ENCODE measurements around the gene STAG1. TPM values are rescaled to one million over a fixed set of nuclear protein-coding genes. Genes with fewer than 3 reads are reported as not detected.
"Not testable (repeated sequence)": the region's sequence is repeated elsewhere in the genome, so short reads cannot be mapped to it uniquely, and the experiment has no call there.

The STAG1 gene
- total and polyA plus RNA-seq, 2 experiments from 2014 or later: 12.4 to 41.1 TPM

- H4K20me1 ChIP-seq (ENCODE audit: insufficient read depth, poor library complexity, severe bottlenecking): peaks cover 40% of the 10 kb centered on the region
- H3K36me3 ChIP-seq (replicated peaks; ENCODE audit: insufficient read depth, low read depth): no peaks in the 10 kb centered on the region
- no peaks in the 10 kb centered on the region for H3K4me1 ChIP-seq (ENCODE audit: insufficient read depth)
- no peak overlapping the region for H3K4me3 ChIP-seq
- no peaks in the 10 kb centered on the region for H3K9me3 ChIP-seq (ENCODE audit: low read depth)
- H3K27me3 ChIP-seq: no peaks in the 10 kb centered on the region
- WGBS (ENCODE audit: low lambda C conversion rate, missing lambda C conversion rate): 97% methylated on average over 2 of the region's 2 CpGs
- no peak overlapping the region for H2AFZ ChIP-seq
- peaks cover 100% of the 10 kb centered on the region for H3K79me2 ChIP-seq
- H3K4me2 ChIP-seq: no peak overlapping the region
- no peak overlapping the region for H3K27ac ChIP-seq
- TF ChIP-seq CTCF (IDR thresholded peaks at IDR 0.05; ENCODE audit: poor library complexity) (no peak), EZH2 (IDR thresholded peaks at IDR 0.05; ENCODE audit: borderline replicate concordance) (no peak), EZH2phosphoT487 (IDR thresholded peaks at IDR 0.05; ENCODE audit: low read depth, severe bottlenecking, unreplicated experiment) (no peak)
- no peaks in the 10 kb centered on the region for H3K9me2 ChIP-seq (replicated peaks; ENCODE audit: insufficient read depth)
- DNase-seq (ENCODE audit: low spot score): no peak
Measured at GRCh38 chr3:136741063-136741462, 11.1 kb downstream of the STAG1 start.

GRCh38 chr3:136740351-136740958, 11.7 kb downstream of the STAG1 start:
- no peak for DNase-seq (ENCODE audit: low spot score)
- Histone ChIP-seq H4K20me1 (ENCODE audit: insufficient read depth, poor library complexity, severe bottlenecking) (peaks cover 40% of the 10 kb centered on the region), H3K4me3 (no peak overlapping the region), H3K79me2 (peaks cover 100% of the 10 kb centered on the region), H3K36me3 (replicated peaks; ENCODE audit: insufficient read depth, low read depth) (no peaks in the 10 kb centered on the region), H3K27me3 (no peaks in the 10 kb centered on the region), H2AFZ (no peak overlapping the region), H3K9me3 (ENCODE audit: low read depth) (no peaks in the 10 kb centered on the region), H3K4me1 (ENCODE audit: insufficient read depth) (no peaks in the 10 kb centered on the region), H3K4me2 (no peak overlapping the region), H3K27ac (no peak overlapping the region), H3K9me2 (replicated peaks; ENCODE audit: insufficient read depth) (no peaks in the 10 kb centered on the region)
- WGBS (ENCODE audit: low lambda C conversion rate, missing lambda C conversion rate): 87% methylated on average over 7 of the region's 7 CpGs
- no peak for TF ChIP-seq EZH2phosphoT487 (IDR thresholded peaks at IDR 0.05; ENCODE audit: low read depth, severe bottlenecking, unreplicated experiment)
- TF ChIP-seq EZH2 (IDR thresholded peaks at IDR 0.05; ENCODE audit: borderline replicate concordance): no peak
- TF ChIP-seq CTCF (IDR thresholded peaks at IDR 0.05; ENCODE audit: poor library complexity): no peak

- H3K9me3 ChIP-seq (ENCODE audit: low read depth); H3K4me2 ChIP-seq; H3K4me3 ChIP-seq; DNase-seq (ENCODE audit: low spot score); H3K36me3 ChIP-seq (replicated peaks; ENCODE audit: insufficient read depth, low read depth); H3K27me3 ChIP-seq; H2AFZ ChIP-seq; H3K4me1 ChIP-seq (ENCODE audit: insufficient read depth); H3K9me2 ChIP-seq (replicated peaks; ENCODE audit: insufficient read depth); H3K27ac ChIP-seq: not testable (repeated sequence)
- Histone ChIP-seq H4K20me1 (ENCODE audit: insufficient read depth, poor library complexity, severe bottlenecking) (peaks cover 50% of the 10 kb centered on the region), H3K79me2 (peaks cover 100% of the 10 kb centered on the region)
- WGBS (ENCODE audit: low lambda C conversion rate, missing lambda C conversion rate): 94% methylated on average over 8 of the region's 8 CpGs
Measured at GRCh38 chr3:136736950-136737349, 15.2 kb downstream of the STAG1 start.

- Histone ChIP-seq H3K36me3 (replicated peaks; ENCODE audit: insufficient read depth, low read depth) (no peaks in the 10 kb centered on the region), H3K4me3 (no peak overlapping the region), H4K20me1 (ENCODE audit: insufficient read depth, poor library complexity, severe bottlenecking) (peaks cover 60% of the 10 kb centered on the region), H3K79me2 (peaks cover 100% of the 10 kb centered on the region), H3K27me3 (no peaks in the 10 kb centered on the region), H3K4me2 (no peak overlapping the region), H3K9me2 (replicated peaks; ENCODE audit: insufficient read depth) (no peaks in the 10 kb centered on the region), H3K27ac (no peak overlapping the region), H3K4me1 (ENCODE audit: insufficient read depth) (peaks cover 10% of the 10 kb centered on the region), H2AFZ (no peak overlapping the region), H3K9me3 (ENCODE audit: low read depth) (no peaks in the 10 kb centered on the region)
- DNase-seq (ENCODE audit: low spot score): no peak
- no peak for TF ChIP-seq EZH2 (IDR thresholded peaks at IDR 0.05; ENCODE audit: borderline replicate concordance)
- no peak for TF ChIP-seq CTCF (IDR thresholded peaks at IDR 0.05; ENCODE audit: poor library complexity)
- no peak for TF ChIP-seq EZH2phosphoT487 (IDR thresholded peaks at IDR 0.05; ENCODE audit: low read depth, severe bottlenecking, unreplicated experiment)
- 97% methylated on average over 3 of the region's 3 CpGs for WGBS (ENCODE audit: low lambda C conversion rate, missing lambda C conversion rate)
Measured at GRCh38 chr3:136735103-136735502, 17.1 kb downstream of the STAG1 start.

Data from hepatocyte (in vitro differentiated cells).